Activated naive CD4-positive, alpha-beta T cell (primary cell): ENCODE measurements around the gene SHANK1.
A peak's percentile ranks its signal among the peaks of the same experiment; 100 is the strongest.

Source experiments
- DNase-seq, 4 experiments: peaks; one replicate each; lab custom pipeline; 2025; lab: John Stamatoyannopoulos, UW

Gene SHANK1

GRCh38 chr19:50728084-50728737 is 8.6 kb upstream of the SHANK1 start:
- peak in 3 of 4 experiments; percentile 6 to 57 (median 49) for DNase-seq

DNA sequence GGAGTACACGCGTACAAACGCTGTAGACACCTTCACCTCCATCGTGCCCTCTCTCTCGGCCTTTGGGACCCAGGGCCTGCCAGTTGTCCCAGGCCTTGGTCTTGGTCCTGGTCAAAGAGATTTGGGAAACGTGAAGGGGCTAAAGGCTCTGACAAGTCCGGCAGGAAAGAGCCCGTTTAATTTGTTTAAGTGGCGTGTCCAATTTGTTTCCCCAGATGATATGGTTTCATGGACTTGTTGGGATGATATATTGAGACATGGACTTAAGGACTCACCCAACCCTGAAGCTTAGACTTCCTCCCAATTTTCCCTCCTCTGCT is 6.3 kb upstream of the SHANK1 start:
- no peak for DNase-seq

DNA sequence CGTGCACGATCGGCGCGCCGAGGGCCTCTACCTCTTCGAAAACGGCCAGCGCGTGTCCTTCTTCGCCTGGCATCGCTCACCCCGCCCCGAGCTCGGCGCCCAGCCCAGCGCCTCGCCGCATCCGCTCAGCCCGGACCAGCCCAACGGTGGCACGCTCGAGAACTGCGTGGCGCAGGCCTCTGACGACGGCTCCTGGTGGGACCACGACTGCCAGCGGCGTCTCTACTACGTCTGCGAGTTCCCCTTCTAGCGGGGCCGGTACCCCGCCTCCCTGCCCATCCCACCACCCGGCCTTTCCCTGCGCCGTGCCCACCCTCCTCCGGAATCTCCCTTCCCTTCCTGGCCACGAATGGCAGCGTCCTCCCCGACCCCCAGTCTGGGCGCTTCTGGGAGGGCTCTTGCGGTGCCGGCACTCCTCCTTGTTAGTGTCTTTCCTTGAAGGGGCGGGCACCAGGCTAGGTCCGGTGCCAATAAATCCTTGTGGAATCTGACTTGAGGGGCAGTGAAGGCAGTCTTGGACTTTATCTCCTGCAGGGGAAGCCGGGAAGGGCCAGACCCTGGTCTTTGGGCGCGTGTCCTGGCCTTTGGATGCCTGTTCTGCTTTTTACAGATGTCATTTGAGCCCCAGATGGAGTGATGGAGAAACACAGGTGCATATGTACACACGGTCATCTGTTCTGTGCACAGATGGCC is 5.8 kb upstream of the SHANK1 start:
- peak in 1 of 4 experiments; percentile 67 for DNase-seq

GRCh38 chr19:50724522-50725217 is 5.1 kb upstream of the SHANK1 start:
- peak; percentile 76 to 92 (median 82) for DNase-seq

- DNase-seq, result no peak
Measured at GRCh38 chr19:50723735-50724521, 4.3 kb upstream of the SHANK1 start.

GRCh38 chr19:50723069-50723468 is 3.5 kb upstream of the SHANK1 start, which contains the start of gene CLEC11A:
Gene CLEC11A, plus strand, starts transcription at chr19:50723364. Its CDS starts 162 bp downstream, at chr19:50723526.
- DNase-seq, result no peak

DNA sequence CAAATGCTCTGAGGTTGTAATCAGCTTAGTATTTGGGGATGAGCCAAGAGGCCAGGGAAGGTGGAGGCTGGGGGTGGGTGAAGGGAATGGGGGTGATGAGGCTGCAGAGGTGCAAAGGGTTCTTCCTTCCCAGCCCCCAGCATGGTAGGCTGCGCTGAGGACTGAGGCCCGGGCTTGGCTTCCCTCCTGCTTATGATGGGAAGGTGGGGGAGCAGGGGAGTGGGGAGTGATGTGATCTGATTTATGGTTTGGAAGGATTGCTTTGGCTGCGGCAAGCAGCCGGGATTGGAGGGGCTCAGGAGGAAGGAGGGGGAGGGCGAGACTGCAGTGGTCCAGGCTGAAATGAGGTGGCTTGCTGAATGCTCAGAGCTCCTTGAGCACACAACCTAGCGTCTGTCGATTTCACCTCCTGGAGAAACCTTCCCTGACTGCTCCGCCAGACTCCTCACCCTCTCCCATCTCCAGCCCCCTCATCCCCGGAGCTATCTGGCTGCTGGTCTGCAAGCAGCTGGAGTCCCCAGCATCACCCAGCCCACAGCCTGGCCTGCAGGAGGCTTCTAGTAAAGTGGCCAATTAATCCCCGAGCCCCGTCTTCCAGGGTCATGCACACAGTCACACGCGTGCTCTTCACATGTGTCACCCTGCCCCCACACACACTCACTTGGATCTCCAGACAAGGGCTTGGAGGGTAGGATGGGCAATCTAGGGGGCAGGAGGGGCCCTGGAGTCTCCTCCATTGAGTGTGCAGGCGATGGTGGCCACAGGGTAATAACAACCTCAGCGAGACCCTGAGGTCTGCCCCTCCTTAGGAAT is 2.8 kb upstream of the SHANK1 start:
- DNase-seq, result no peak

- no peak for DNase-seq
Measured at GRCh38 chr19:50721441-50722137, 2.0 kb upstream of the SHANK1 start.

- no peak for DNase-seq
Measured at GRCh38 chr19:50720921-50721381, 1.3 kb upstream of the SHANK1 start.

DNA sequence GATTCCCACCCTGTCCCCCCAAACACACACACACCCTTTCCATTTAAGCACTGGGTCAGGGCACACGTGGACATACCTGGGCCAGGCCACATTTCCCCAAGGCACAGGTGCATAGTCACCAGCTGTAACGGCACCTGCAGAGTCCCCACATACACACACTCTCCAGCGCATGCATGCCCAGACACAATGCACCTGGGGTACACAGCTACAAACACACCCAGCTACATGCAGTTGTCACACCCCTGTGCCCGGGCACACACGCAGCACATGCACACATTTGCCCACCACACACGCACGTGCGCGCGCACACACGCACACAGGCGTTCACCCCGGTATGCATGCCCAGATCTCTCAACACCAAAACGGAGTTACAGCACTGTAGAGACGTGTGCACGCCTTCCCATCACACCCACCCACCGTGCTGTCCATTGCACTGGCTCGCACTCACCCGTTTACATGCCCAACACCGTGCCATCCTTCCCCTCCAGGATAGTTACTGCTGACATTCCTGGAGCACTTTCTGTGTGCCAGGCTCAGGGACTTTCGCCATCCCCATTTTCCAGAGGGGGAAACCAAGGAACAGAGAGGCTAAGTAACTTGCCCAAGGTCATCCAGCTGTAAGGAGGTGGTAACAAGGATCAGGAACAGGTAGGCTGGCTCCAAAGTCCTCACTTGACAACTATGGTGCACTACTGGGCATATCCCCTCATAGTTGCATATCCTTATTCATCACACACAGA is 749 bp upstream of the SHANK1 start:
- no peak for DNase-seq

- no peak for DNase-seq
Measured at GRCh38 chr19:50719119-50719435, 525 bp downstream of the SHANK1 start.

DNA sequence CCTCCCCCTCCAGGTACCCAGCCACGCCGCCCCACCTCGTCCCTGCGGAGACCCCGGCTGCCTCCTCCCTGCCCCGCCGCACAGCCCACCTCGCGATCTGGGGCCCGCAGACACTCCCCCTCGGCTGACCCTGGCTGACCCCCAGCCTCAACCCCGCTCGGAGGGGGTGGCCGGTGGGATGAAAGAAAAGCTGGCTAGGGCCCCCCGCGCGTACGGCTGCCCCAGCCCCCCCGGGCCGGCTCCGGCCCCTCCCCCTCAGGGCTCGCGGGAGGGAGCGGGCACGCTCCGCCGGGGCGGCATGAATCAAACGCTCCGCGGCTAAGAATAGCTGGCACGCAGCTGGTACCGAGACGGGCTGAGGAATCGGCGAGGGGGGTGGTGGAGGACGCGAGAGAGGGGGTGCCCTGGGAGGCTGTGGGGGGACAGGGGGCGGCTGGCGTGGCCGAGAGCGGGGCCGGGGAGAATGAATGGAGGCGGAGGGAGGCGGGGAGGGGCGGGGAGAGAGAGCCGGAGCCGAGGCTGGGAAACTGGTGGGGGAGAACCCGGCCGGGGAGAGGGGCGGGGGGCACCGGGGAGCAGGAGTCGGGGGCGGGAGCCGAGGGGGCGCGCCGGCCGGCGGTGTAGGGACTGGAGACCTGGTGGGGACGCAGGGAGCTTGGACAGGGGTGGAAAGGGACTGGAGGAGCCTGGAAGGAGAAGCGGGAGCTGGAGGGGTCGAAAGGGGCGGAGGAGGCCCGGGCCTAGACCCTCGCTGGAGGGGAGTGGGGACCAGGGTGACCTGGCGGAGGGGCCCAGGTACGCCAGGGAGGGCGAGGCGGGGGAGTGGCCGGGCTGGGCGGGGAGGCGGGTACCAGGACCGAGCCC is 1.1 kb downstream of the SHANK1 start:
- peak in 1 of 4 experiments; percentile 3 for DNase-seq

DNA sequence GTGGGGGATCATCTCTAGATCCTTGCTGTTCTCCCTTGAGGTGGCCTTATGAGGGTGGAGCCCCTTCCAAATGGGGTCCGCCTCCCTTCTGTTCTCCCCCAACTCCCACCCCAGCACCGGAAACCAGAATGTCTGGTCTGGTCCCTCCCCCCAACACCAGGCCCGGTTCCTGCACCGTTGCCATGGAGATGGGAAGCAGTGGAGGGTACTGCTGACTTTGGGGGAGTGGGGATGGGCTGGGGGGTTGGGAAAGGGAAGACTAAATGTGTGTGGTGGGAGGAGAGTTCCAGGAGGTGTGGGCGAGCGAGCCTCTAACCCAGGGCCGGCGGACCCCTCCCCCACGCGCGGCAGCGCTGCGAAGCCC is 1.7 kb downstream of the SHANK1 start:
- DNase-seq, result no peak

DNA sequence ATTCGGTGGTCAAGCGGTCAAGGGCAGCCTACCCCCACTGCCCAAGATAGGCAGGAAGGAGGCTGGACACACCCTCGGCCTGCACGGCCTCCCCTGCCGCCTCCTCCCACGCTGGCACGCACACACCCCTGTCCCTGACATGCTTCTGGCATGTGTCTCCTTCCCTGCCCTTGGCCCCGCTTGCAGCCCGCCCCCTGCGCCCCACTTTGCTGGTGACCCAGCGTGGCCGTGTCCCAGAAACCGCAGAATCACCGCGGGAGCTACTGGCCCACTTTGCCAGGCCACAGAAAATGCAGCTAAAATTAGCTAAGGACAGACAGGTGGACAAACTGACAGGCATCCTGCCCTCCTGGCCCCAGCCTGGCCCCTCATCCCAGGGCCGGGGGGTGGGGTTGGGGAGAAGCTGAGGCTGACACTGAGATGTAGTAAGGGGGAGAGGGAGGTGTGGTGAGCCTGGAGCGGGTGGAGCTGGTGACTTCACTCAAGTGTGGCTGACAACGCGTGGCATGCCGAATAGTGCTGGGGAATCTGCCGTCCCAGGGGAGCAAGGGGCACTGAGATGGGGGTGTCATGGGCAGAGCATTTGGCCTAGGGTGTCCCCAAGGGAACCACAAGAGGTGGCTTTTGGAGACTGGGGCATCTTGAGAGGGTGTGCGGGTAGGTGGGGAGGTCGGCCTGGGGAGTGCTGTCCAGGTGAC is 2.4 kb downstream of the SHANK1 start:
- DNase-seq, result no peak

GRCh38 chr19:50716178-50717025 is 3.2 kb downstream of the SHANK1 start:
- no peak for DNase-seq

- DNase-seq, result no peak
Measured at GRCh38 chr19:50713556-50714236, 5.9 kb downstream of the SHANK1 start.

DNA sequence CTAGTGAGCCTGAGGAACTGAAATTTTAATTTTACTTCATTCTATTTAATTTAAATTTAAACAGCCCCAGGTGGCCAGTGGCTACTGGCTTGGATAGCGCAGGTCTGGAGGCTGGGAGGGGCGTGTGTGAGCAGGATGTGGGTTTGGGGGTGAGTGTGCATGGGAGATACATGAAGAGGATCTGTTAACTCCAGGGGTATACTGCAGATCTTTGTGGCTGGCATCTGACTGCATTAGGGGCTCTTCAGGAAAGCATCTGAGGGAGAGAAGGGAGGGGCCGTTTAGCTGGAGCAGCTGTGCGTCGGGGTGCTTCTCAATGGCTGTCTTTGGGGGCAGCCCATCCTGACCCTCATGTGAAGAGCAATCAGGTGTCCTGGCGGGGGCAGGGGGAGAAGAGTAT is 6.8 kb downstream of the SHANK1 start:
- no peak for DNase-seq
